Gastrocnemius medialis (tissue), 4 donors: ENCODE results near the gene TMIE. TPM values are rescaled to one million over a fixed set of nuclear protein-coding genes. Genes with fewer than 3 reads are reported as not detected.

ENCODE experiments used
- ATAC-seq, 2 donors: fragments of 150-250 bp; one replicate each; pipeline ENCODE4 v1.9.1; 2016
- DNase-seq, 2 donors: peaks; one replicate each; pipeline ENCODE4 v3.0.0-alpha.2; 2019
- H3K27ac ChIP-seq, 4 donors: fragments of 200-600 bp; sonication (generic); 1 replicate in 1 of 4; 2 replicates in 3 of 4; pipeline ENCODE4 v1.5.1; 2016 to 2018; ENCODE audit warnings: mild to moderate bottlenecking in 2 of 4, moderate library complexity in 1 of 4
- H3K27me3 ChIP-seq, 3 donors: fragments of 200-600 bp; sonication (generic) in 2 of 3; 1 replicate in 1 of 3; 2 replicates in 2 of 3; pipeline versions ENCODE4 v1.5.1 to v1.6.0; 2016 to 2019; ENCODE audit warnings: mild to moderate bottlenecking in 1 of 3, moderate library complexity in 1 of 3
- H3K36me3 ChIP-seq, 2 donors: fragments of 200-600 bp; sonication (generic) in 1 of 2; one replicate each; pipeline ENCODE4 v1.5.1; 2017 to 2018
- H3K4me1 ChIP-seq, 2 donors: fragments of 200-600 bp; sonication (generic) in 1 of 2; one replicate each; pipeline ENCODE4 v1.5.1; 2016 to 2017; ENCODE audit warnings: mild to moderate bottlenecking in 2 of 2
- H3K4me3 ChIP-seq, 4 donors: fragments of 200-600 bp; sonication (generic) in 3 of 4; 1 replicate in 1 of 4; 2 replicates in 3 of 4; pipeline ENCODE4 v1.5.1; 2016 to 2019; ENCODE audit warnings: mild to moderate bottlenecking in 2 of 4
- H3K9me3 ChIP-seq, 3 donors: fragments of 200-600 bp; sonication (generic) in 2 of 3; 1 replicate in 1 of 3; 2 replicates in 2 of 3; pipeline ENCODE4 v1.5.1; 2016 to 2019
- POLR2A ChIP-seq, 2 donors: fragments of 450-650 bp; IDR thresholded peaks; one replicate each; pipeline ENCODE4 v1.6.1; 2017; ENCODE audit warnings: antibody characterized with exemption in 2 of 2, mild to moderate bottlenecking in 2 of 2, moderate library complexity in 2 of 2
- in situ Hi-C, 4 donors: fragments of 200-750 bp; cut with MboI; loops; one replicate each; pipeline versions ENCODE4 v1.15.0 to v1.8.0; 2017; ENCODE audit warnings: low sequenced_read_pairs in 4 of 4
- intact Hi-C: fragments of 100-400 bp; cut with DNase I; formaldehyde crosslinking; loops from one replicate; pipeline ENCODE4 v1.15.1; 2023; ENCODE audit warnings: low total_unique reads
- total RNA-seq, 4 donors: library from RNA; depleted of rRNA; stranded (reverse); fragments of >200 nt; gene quantifications; one replicate each; pipeline versions ENCODE4 v1.1.0 to v1.2.3, GENCODE V29; 2016
- TF ChIP-seq, protein P1 (sequence below), 5 experiments: fragments of 450-650 bp in 3 of 5; fragments of 200-600 bp in 2 of 5; sonication (generic) in 2 of 5; IDR thresholded peaks in 4 of 5; conservative IDR thresholded peaks in 1 of 5; 1 replicate in 4 of 5; 2 replicates in 1 of 5; pipeline ENCODE4 v1.5.1; 2016 to 2019; ENCODE audit warnings: antibody characterized with exemption in 5 of 5, mild to moderate bottlenecking in 3 of 5, moderate library complexity in 3 of 5

TMIE gene
- total RNA-seq, 4 donors from 2014 or later, result 0.20 to 0.26 (median 0.22) TPM; not detected in 1

DNA sequence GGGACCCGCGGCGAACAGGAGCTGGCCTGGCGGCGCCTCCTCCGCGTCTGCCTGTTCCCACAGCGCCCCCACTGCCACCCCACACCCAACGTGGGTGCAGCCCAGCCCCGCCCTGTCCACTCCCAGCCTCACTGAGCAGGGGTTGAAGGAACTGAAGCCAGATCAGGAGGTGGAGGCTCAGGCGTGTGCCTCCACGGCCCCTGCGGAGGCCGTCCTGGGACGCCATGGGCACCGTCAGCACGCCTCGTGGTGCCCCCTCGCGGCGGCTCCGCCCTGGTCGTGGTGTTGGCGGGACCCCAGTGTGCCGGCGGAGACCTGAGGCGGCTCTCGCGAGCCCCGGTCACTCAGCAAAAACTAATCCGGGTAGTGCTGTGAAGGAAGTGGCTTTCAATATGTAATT, 55.5 kb downstream of the TMIE start:
- no peak for TF ChIP-seq POLR2A (IDR thresholded peaks at IDR 0.05)
- TF ChIP-seq, protein P1, sequence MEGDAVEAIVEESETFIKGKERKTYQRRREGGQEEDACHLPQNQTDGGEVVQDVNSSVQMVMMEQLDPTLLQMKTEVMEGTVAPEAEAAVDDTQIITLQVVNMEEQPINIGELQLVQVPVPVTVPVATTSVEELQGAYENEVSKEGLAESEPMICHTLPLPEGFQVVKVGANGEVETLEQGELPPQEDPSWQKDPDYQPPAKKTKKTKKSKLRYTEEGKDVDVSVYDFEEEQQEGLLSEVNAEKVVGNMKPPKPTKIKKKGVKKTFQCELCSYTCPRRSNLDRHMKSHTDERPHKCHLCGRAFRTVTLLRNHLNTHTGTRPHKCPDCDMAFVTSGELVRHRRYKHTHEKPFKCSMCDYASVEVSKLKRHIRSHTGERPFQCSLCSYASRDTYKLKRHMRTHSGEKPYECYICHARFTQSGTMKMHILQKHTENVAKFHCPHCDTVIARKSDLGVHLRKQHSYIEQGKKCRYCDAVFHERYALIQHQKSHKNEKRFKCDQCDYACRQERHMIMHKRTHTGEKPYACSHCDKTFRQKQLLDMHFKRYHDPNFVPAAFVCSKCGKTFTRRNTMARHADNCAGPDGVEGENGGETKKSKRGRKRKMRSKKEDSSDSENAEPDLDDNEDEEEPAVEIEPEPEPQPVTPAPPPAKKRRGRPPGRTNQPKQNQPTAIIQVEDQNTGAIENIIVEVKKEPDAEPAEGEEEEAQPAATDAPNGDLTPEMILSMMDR (IDR thresholded peaks at IDR 0.05 in 4 of 5, conservative IDR thresholded peaks at IDR 0.05 in 1 of 5), result no peak
- H3K9me3 ChIP-seq, result no peaks in the 10 kb centered on the region
- intact Hi-C loops, result no loop called here
- in situ Hi-C loops, result no loop called here
- H3K36me3 ChIP-seq, result no peaks in the 10 kb centered on the region
- ATAC-seq, result no peak
- DNase-seq, result no peak
- H3K4me3 ChIP-seq, result no peak overlapping the region
- H3K4me1 ChIP-seq, result peaks cover 5% of the 10 kb centered on the region in 2 donors
- H3K27me3 ChIP-seq, result no peaks in the 10 kb centered on the region
- H3K27ac ChIP-seq, result no peak overlapping the region

- Histone ChIP-seq H3K9me3 (peaks cover 0 to 6% (median 0%) of the 10 kb centered on the region in 3 donors), H3K4me1 (peaks cover 5% of the 10 kb centered on the region in 2 donors), H3K36me3 (no peaks in the 10 kb centered on the region), H3K27ac (no peak overlapping the region), H3K4me3 (no peak overlapping the region), H3K27me3 (no peaks in the 10 kb centered on the region)
- intact Hi-C loops (no loop called here), in situ Hi-C loops (no loop called here)
- ATAC-seq (no peak), DNase-seq (no peak)
- TF ChIP-seq, protein P1 (IDR thresholded peaks at IDR 0.05 in 4 of 5, conservative IDR thresholded peaks at IDR 0.05 in 1 of 5), result no peak
- no peak for TF ChIP-seq POLR2A (IDR thresholded peaks at IDR 0.05)
Measured at GRCh38 chr3:46759239-46760167, 58.3 kb downstream of the TMIE start.

Other genes starting within 250 kb of the TMIE start
- 1 to 10 TPM in 2 of 4 donors, under 1 TPM in 2; 0.62 to 5.1 (median 1.1) TPM for gene LTF, start 236.5 kb upstream of the TMIE start, total RNA-seq
- not detected for gene RTP3, start 203.4 kb upstream of the TMIE start, total RNA-seq
- gene LRRC2, start 135.1 kb upstream of the TMIE start, total RNA-seq, result 100 to 1,000 TPM in 1 of 4 donors, 10 to 100 TPM in 3; 72.7 to 103 (median 92.1) TPM
- gene FAM240A, start 88.9 kb upstream of the TMIE start, total RNA-seq, result under 1 TPM in 1 of 4 donors, not detected in 3; 0.18 TPM
- 10 to 100 TPM in 1 of 4 donors, 1 to 10 TPM in 3; 3.8 to 13.2 (median 6.2) TPM for gene ALS2CL, start 7.7 kb upstream of the TMIE start, total RNA-seq
- gene PRSS50, start 16.5 kb downstream of the TMIE start, total RNA-seq, result not detected
- 100 to 1,000 TPM in 2 of 4 donors, 10 to 100 TPM in 2; 42.5 to 544 (median 281) TPM for gene MYL3, start 162.1 kb downstream of the TMIE start, total RNA-seq
- gene PTH1R, start 176.3 kb downstream of the TMIE start, total RNA-seq, result 1 to 10 TPM; 2.3 to 7.9 (median 7.3) TPM